ENCODE results near the gene COPG2. TPM values are rescaled to one million over a fixed set of nuclear protein-coding genes. Genes with fewer than 3 reads are reported as not detected.

Gene COPG2
- total and polyA plus RNA-seq, 2 experiments from 2014 or later, result 4.9 to 66.3 TPM

DNA sequence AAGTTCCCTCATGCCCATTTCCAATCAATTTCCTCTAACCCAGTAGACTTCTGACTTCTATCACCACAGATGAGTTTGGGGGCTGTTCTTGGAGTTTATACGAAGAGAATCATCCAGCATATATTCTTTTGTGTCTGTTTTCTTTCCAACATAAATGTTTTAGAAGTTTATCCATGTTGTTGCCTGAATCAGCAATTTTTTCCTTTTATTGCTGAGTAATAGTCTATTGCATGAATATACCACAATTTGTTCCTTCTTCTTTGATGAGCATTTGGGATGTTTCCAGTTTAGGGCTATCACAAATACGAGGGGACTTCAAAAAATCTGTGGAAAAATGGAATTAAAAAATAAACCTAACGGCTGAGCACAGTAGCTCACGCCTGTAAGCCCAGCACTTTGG is 26.2 kb downstream of the COPG2 start:
- Histone ChIP-seq H3K9me2 (ENCODE audit: insufficient read depth) (no peaks in the 10 kb centered on the region), H3K27me3 (ENCODE audit: insufficient read depth) (no peaks in the 10 kb centered on the region), H3K4me1 (ENCODE audit: insufficient read depth) (no peaks in the 10 kb centered on the region), H3K4me3 (no peak overlapping the region), H3K27ac (ENCODE audit: low read depth) (no peak overlapping the region), H3K4me2 (no peak overlapping the region), H4K20me1 (replicated peaks; ENCODE audit: insufficient read depth) (no peaks in the 10 kb centered on the region), H3F3A (replicated peaks; ENCODE audit: low read depth) (no peaks in the 10 kb centered on the region), H3K79me2 (replicated peaks; ENCODE audit: insufficient read depth) (no peaks in the 10 kb centered on the region), H3K36me3 (ENCODE audit: insufficient read depth) (peaks cover 13% of the 10 kb centered on the region), H2AFZ (no peak overlapping the region)
- DNase-seq (ENCODE audit: low spot score) (no peak), ATAC-seq (no peak)
- TF ChIP-seq POLR2AphosphoS5 (IDR thresholded peaks at IDR 0.05; ENCODE audit: low read depth), result no peak
- no peak for TF ChIP-seq ZNF114 (CRISPR knock-in tag; IDR thresholded peaks at IDR 0.05)
- TF ChIP-seq, protein P1, sequence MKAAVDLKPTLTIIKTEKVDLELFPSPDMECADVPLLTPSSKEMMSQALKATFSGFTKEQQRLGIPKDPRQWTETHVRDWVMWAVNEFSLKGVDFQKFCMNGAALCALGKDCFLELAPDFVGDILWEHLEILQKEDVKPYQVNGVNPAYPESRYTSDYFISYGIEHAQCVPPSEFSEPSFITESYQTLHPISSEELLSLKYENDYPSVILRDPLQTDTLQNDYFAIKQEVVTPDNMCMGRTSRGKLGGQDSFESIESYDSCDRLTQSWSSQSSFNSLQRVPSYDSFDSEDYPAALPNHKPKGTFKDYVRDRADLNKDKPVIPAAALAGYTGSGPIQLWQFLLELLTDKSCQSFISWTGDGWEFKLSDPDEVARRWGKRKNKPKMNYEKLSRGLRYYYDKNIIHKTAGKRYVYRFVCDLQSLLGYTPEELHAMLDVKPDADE (IDR thresholded peaks at IDR 0.05), result no peak
- Mint-ChIP-seq H3K9me3 (peaks cover 26% of the 10 kb centered on the region), H3K27ac (no peak overlapping the region), H3K4me3 (no peak overlapping the region), H3K36me3 (ENCODE audit: low read depth) (peaks cover 81% of the 10 kb centered on the region), H3K27me3 (ENCODE audit: insufficient read depth, low read depth, poor library complexity) (no peaks in the 10 kb centered on the region), H3K4me1 (no peaks in the 10 kb centered on the region)

DNA sequence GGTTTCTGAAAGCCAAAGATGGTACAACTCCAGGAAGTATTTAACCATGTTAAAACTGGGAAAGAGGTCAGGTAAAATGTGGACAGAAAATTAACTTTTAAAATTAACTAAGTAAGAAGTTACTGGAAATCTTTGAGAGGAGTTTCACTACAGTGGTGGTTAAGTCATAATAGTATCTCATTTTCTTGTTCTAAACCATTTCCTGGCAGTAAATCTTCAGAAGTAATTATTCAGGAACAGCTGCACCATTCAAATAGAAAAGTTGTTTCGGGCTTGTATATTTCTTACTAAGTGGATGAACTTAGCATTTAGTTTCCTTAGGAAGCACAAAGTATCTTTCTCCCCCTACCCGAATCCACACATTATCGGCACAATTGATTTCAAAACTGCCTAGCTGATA is 27.1 kb downstream of the COPG2 start:
- Histone ChIP-seq H3K4me1 (ENCODE audit: insufficient read depth) (no peaks in the 10 kb centered on the region), H3K4me3 (no peak overlapping the region), H3K27ac (ENCODE audit: low read depth) (no peak overlapping the region), H3K27me3 (ENCODE audit: insufficient read depth) (no peaks in the 10 kb centered on the region), H3F3A (replicated peaks; ENCODE audit: low read depth) (no peaks in the 10 kb centered on the region), H3K9me2 (ENCODE audit: insufficient read depth) (no peaks in the 10 kb centered on the region), H2AFZ (no peak overlapping the region), H3K4me2 (no peak overlapping the region), H4K20me1 (replicated peaks; ENCODE audit: insufficient read depth) (no peaks in the 10 kb centered on the region), H3K79me2 (replicated peaks; ENCODE audit: insufficient read depth) (no peaks in the 10 kb centered on the region), H3K36me3 (ENCODE audit: insufficient read depth) (peaks cover 14% of the 10 kb centered on the region)
- H3K36me3 Mint-ChIP-seq (ENCODE audit: low read depth), result peaks cover 83% of the 10 kb centered on the region
- no peak overlapping the region for H3K27ac Mint-ChIP-seq
- no peak for DNase-seq (ENCODE audit: low spot score)
- peaks cover 35% of the 10 kb centered on the region for H3K9me3 Mint-ChIP-seq
- TF ChIP-seq ZNF114 (CRISPR knock-in tag; IDR thresholded peaks at IDR 0.05), result no peak
- TF ChIP-seq NANOG (IDR thresholded peaks at IDR 0.05; ENCODE audit: borderline replicate concordance), result no peak
- no peak for TF ChIP-seq CREB1 (CRISPR knock-in tag; IDR thresholded peaks at IDR 0.05; ENCODE audit: low read depth)
- TF ChIP-seq, protein P2, sequence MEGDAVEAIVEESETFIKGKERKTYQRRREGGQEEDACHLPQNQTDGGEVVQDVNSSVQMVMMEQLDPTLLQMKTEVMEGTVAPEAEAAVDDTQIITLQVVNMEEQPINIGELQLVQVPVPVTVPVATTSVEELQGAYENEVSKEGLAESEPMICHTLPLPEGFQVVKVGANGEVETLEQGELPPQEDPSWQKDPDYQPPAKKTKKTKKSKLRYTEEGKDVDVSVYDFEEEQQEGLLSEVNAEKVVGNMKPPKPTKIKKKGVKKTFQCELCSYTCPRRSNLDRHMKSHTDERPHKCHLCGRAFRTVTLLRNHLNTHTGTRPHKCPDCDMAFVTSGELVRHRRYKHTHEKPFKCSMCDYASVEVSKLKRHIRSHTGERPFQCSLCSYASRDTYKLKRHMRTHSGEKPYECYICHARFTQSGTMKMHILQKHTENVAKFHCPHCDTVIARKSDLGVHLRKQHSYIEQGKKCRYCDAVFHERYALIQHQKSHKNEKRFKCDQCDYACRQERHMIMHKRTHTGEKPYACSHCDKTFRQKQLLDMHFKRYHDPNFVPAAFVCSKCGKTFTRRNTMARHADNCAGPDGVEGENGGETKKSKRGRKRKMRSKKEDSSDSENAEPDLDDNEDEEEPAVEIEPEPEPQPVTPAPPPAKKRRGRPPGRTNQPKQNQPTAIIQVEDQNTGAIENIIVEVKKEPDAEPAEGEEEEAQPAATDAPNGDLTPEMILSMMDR (conservative IDR thresholded peaks at IDR 0.05; ENCODE audit: low read depth in 2 of 2), result no peak
- TF ChIP-seq POLR2AphosphoS5 (IDR thresholded peaks at IDR 0.05; ENCODE audit: low read depth), result no peak
- TF ChIP-seq, protein P3, sequence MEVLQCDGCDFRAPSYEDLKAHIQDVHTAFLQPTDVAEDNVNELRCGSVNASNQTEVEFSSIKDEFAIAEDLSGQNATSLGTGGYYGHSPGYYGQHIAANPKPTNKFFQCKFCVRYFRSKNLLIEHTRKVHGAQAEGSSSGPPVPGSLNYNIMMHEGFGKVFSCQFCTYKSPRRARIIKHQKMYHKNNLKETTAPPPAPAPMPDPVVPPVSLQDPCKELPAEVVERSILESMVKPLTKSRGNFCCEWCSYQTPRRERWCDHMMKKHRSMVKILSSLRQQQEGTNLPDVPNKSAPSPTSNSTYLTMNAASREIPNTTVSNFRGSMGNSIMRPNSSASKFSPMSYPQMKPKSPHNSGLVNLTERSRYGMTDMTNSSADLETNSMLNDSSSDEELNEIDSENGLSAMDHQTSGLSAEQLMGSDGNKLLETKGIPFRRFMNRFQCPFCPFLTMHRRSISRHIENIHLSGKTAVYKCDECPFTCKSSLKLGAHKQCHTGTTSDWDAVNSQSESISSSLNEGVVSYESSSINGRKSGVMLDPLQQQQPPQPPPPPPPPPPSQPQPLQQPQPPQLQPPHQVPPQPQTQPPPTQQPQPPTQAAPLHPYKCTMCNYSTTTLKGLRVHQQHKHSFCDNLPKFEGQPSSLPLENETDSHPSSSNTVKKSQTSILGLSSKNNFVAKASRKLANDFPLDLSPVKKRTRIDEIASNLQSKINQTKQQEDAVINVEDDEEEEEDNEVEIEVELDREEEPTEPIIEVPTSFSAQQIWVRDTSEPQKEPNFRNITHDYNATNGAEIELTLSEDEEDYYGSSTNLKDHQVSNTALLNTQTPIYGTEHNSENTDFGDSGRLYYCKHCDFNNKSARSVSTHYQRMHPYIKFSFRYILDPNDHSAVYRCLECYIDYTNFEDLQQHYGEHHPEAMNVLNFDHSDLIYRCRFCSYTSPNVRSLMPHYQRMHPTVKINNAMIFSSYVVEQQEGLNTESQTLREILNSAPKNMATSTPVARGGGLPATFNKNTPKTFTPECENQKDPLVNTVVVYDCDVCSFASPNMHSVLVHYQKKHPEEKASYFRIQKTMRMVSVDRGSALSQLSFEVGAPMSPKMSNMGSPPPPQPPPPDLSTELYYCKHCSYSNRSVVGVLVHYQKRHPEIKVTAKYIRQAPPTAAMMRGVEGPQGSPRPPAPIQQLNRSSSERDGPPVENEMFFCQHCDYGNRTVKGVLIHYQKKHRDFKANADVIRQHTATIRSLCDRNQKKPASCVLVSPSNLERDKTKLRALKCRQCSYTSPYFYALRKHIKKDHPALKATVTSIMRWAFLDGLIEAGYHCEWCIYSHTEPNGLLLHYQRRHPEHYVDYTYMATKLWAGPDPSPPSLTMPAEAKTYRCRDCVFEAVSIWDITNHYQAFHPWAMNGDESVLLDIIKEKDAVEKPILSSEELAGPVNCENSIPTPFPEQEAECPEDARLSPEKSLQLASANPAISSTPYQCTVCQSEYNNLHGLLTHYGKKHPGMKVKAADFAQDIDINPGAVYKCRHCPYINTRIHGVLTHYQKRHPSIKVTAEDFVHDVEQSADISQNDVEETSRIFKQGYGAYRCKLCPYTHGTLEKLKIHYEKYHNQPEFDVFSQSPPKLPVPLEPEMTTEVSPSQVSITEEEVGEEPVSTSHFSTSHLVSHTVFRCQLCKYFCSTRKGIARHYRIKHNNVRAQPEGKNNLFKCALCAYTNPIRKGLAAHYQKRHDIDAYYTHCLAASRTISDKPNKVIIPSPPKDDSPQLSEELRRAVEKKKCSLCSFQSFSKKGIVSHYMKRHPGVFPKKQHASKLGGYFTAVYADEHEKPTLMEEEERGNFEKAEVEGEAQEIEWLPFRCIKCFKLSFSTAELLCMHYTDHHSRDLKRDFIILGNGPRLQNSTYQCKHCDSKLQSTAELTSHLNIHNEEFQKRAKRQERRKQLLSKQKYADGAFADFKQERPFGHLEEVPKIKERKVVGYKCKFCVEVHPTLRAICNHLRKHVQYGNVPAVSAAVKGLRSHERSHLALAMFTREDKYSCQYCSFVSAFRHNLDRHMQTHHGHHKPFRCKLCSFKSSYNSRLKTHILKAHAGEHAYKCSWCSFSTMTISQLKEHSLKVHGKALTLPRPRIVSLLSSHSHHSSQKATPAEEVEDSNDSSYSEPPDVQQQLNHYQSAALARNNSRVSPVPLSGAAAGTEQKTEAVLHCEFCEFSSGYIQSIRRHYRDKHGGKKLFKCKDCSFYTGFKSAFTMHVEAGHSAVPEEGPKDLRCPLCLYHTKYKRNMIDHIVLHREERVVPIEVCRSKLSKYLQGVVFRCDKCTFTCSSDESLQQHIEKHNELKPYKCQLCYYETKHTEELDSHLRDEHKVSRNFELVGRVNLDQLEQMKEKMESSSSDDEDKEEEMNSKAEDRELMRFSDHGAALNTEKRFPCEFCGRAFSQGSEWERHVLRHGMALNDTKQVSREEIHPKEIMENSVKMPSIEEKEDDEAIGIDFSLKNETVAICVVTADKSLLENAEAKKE (CRISPR knock-in tag; IDR thresholded peaks at IDR 0.05), result no peak
- no peak for TF ChIP-seq STAT1 (IDR thresholded peaks at IDR 0.05; ENCODE audit: unreplicated experiment)
- H3K4me1 Mint-ChIP-seq, result no peaks in the 10 kb centered on the region
- H3K27me3 Mint-ChIP-seq (ENCODE audit: insufficient read depth, low read depth, poor library complexity), result no peaks in the 10 kb centered on the region
- no peak overlapping the region for H3K4me3 Mint-ChIP-seq
- no peak for ATAC-seq
